ENCODE results near the gene IWS1. TPM values are rescaled to one million over a fixed set of nuclear protein-coding genes. Genes with fewer than 3 reads are reported as not detected.

IWS1 gene
- total and polyA plus RNA-seq, 9 of the 15 experiments (the other 6 are each of a cell fraction or from before 2014, with no cell fraction given): 20.8 to 67.2 (median 46.6) TPM

GRCh38 chr2:127568128-127568527, 41.8 kb upstream of the IWS1 start:
- ATAC-seq (no peak), FAIRE-seq (no peak), DNase-seq (ENCODE audit: extremely low read depth in 1 of 4, low spot score in 3 of 4) (no peak)
- Histone ChIP-seq H3K4me1 (replicated peaks in 1 of 2; ENCODE audit: control insufficient read depth in 2 of 2, insufficient read depth in 2 of 2, low read length in 2 of 2) (0 out of 5 replicates have a peak, but pooled peaks cover 0 to 3% of the 10 kb centered on the region in 2 experiments), H2AFZ (ENCODE audit: low read depth, low read length) (no peak overlapping the region), H3K27me3 (ENCODE audit: control insufficient read depth in 2 of 2, insufficient read depth in 2 of 2, low read length in 2 of 2) (peaks cover 53 to 90% of the 10 kb centered on the region in 2 experiments), H3K4me3 (no peak overlapping the region), H3K27ac (ENCODE audit: extremely low read depth, low read depth, low read length) (no peak overlapping the region), H3K79me2 (ENCODE audit: control insufficient read depth, insufficient read depth, low read length) (no peaks in the 10 kb centered on the region), H3K9ac (ENCODE audit: insufficient read depth in 1 of 2, low read depth in 2 of 2, low read length in 2 of 2) (no peak overlapping the region), H3K4me2 (ENCODE audit: insufficient read depth, low read length) (no peak overlapping the region), H3K9me1 (ENCODE audit: control insufficient read depth, insufficient read depth, low read length) (no peaks in the 10 kb centered on the region), H4K20me1 (replicated peaks; ENCODE audit: control insufficient read depth, insufficient read depth, low read length) (peaks cover 7% of the 10 kb centered on the region; the same call in 1 of the 2 replicates), H3K9me3 (replicated peaks; ENCODE audit: control insufficient read depth, insufficient read depth, low read depth, low read length) (no peaks in the 10 kb centered on the region), H3K36me3 (ENCODE audit: control insufficient read depth, insufficient read depth, low read length) (no peaks in the 10 kb centered on the region)
- ChIA-PET POLR2A (interaction anchor here (0.6 to 1.5 kb wide), 3 partner anchors 11 to 64 kb away, joined by 3 to 4 read pairs (median 4); partner anchors contain the start of gene IWS1), CTCF (ENCODE audit: low intra/inter-chr PET ratio) (no interaction called here)
- 16% methylated on average over 6 of the region's 6 CpGs for WGBS (ENCODE audit: insufficient coverage, low coverage, missing lambda C conversion rate)
- no TSS peak for BruUV-seq (replicated peaks)
- TF ChIP-seq PHF20 (IDR thresholded peaks at IDR 0.05; ENCODE audit: partially characterized antibody) (no peak), ZNF436 (CRISPR knock-in tag; IDR thresholded peaks at IDR 0.05) (no peak), GTF3C2 (IDR thresholded peaks at IDR 0.05; ENCODE audit: borderline replicate concordance, extremely low read depth, insufficient read length) (no peak), NCOR1 (IDR thresholded peaks at IDR 0.05) (no peak), CTBP1 (IDR thresholded peaks at IDR 0.05; ENCODE audit: borderline replicate concordance) (no peak), KLF10 (CRISPR knock-in tag; IDR thresholded peaks at IDR 0.05) (no peak), ZNF407 (IDR thresholded peaks at IDR 0.05; ENCODE audit: low read depth) (no peak), FOSL1 (tag; conservative IDR thresholded peaks at IDR 0.05) (no peak)
- intact Hi-C loops (cut with micrococcal nuclease): no loop called here
- in situ Hi-C loops (cut with MboI): no loop called here
